Suprapubic skin (tissue), 3 donors: ENCODE data around the gene ATXN7L1.
"Not testable (repeated sequence)": the region's sequence is repeated elsewhere in the genome, so short reads cannot be mapped to it uniquely, and the experiment has no call there.

Experiments used
- POLR2A ChIP-seq, 2 donors: fragments of 450-650 bp; IDR thresholded peaks; one replicate each; pipeline ENCODE4 v1.6.1; 2017; ENCODE audit warnings: antibody characterized with exemption in 2 of 2, mild to moderate bottlenecking in 2 of 2, moderate library complexity in 2 of 2
- TF ChIP-seq, protein P1 (sequence below), 2 donors: fragments of 200-600 bp in 1 of 2; fragments of 450-650 bp in 1 of 2; sonication (generic) in 1 of 2; IDR thresholded peaks; one replicate each; pipeline ENCODE4 v1.5.1; 2016 to 2019; ENCODE audit warnings: antibody characterized with exemption in 2 of 2, mild to moderate bottlenecking in 1 of 2, moderate library complexity in 1 of 2

DNA sequence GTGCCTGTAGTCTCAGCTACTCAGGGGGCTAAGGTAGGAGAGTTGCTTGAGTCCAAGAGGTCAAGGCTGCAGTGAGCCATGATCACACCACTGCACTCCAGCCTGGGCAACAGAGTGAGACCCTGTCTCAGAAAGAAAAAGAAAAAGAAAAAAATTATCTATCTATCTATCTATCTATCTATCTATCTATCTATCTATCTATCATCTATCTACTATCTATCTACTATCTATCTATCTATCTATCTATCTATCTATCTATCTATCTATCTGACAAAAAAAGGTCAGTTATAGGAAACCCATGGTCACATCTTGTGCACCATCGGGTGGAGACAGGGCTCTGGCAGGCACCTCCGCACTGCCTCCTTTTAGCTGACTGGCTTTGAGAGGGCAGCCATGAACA, 85.9 kb downstream of the ATXN7L1 start:
- TF ChIP-seq, protein P1, sequence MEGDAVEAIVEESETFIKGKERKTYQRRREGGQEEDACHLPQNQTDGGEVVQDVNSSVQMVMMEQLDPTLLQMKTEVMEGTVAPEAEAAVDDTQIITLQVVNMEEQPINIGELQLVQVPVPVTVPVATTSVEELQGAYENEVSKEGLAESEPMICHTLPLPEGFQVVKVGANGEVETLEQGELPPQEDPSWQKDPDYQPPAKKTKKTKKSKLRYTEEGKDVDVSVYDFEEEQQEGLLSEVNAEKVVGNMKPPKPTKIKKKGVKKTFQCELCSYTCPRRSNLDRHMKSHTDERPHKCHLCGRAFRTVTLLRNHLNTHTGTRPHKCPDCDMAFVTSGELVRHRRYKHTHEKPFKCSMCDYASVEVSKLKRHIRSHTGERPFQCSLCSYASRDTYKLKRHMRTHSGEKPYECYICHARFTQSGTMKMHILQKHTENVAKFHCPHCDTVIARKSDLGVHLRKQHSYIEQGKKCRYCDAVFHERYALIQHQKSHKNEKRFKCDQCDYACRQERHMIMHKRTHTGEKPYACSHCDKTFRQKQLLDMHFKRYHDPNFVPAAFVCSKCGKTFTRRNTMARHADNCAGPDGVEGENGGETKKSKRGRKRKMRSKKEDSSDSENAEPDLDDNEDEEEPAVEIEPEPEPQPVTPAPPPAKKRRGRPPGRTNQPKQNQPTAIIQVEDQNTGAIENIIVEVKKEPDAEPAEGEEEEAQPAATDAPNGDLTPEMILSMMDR (IDR thresholded peaks at IDR 0.05), result not testable (repeated sequence)
- TF ChIP-seq POLR2A (IDR thresholded peaks at IDR 0.05), result not testable (repeated sequence)
